GM10266 (cell line): ENCODE results near the gene STON2.

Source experiments
- DNase-seq: peaks from one replicate; pipeline ENCODE4 v3.0.0; 2012; ENCODE audit errors: extremely low spot score
- TF ChIP-seq, protein P1 (sequence below): IDR thresholded peaks from 2 replicates; pipeline ENCODE4 v1.5.1; 2012; ENCODE audit warnings: mild to moderate bottlenecking, low read depth; ENCODE audit not compliant: control insufficient read depth, insufficient read depth; ENCODE audit errors: missing control alignments

The STON2 gene

DNA sequence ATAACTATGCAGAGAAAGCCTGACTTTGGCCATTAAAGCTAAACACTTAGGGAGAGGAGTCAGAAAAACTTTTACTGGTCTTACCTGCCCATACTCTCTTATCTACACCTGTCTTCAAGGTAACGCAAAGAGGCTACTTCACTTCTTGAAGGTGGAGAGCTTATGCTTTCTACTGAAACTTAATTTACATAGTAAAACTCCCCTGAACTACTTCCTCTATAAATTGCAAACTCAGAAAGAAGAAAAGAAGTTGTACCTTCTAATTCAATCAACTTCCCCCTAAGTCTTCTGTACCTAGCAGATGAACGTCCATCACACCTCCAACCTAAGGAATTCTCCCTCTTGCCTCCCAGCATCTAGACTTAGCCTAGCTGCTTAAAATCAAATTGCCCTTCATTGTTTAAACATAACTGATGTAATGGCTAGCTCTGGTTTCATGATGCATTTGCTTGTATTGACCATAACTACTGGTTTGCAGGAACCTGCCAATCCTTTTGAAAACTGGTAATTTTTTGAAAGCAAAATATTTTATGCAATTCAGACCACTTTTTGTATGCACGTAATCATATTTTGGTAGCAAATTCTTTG is 87.7 kb downstream of the STON2 start:
- TF ChIP-seq, protein P1, sequence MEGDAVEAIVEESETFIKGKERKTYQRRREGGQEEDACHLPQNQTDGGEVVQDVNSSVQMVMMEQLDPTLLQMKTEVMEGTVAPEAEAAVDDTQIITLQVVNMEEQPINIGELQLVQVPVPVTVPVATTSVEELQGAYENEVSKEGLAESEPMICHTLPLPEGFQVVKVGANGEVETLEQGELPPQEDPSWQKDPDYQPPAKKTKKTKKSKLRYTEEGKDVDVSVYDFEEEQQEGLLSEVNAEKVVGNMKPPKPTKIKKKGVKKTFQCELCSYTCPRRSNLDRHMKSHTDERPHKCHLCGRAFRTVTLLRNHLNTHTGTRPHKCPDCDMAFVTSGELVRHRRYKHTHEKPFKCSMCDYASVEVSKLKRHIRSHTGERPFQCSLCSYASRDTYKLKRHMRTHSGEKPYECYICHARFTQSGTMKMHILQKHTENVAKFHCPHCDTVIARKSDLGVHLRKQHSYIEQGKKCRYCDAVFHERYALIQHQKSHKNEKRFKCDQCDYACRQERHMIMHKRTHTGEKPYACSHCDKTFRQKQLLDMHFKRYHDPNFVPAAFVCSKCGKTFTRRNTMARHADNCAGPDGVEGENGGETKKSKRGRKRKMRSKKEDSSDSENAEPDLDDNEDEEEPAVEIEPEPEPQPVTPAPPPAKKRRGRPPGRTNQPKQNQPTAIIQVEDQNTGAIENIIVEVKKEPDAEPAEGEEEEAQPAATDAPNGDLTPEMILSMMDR: no peak

DNA sequence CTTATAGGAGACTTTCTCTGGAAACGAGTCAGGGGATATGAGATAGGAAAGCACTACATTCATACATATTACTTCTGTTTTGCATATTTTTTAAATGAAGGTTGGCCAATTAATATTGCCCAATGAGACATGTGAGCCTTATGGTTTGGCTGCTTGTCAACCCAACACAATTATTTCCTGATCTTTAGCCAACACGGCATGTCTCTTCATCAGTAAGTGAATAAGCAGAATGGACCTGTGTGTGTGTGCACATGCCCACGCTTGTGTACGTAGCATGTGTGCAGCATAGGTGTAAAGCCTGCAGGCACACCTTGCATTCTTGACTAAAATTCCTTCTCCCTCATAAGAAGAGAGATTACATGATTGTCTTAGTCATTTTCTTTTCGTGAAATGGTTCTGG is 88.3 kb downstream of the STON2 start:
- TF ChIP-seq, protein P1: no peak
- no peak for DNase-seq

More for the DNA sequence above, 87.7 kb downstream of the STON2 start:
- no peak for DNase-seq

DNA sequence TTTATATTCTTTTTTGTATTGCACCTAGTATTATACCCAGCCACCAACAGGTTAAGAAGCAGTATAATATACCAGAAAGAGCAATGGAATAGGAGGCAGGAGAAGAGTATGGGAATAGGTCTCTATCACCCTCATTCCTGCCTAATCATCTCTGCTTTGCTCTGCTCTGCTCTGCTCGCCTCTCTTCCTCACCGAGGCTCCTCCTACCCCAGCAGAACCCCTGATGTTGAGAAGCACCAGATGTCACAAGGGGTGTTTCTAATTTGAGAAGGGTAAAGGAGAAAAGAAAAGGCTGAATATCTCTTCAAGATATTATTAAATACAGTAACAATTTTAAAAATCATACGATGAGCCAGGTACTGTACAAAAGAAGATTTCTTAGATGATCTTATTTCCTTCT is 89.0 kb downstream of the STON2 start:
- TF ChIP-seq, protein P1: no peak
- DNase-seq: no peak

DNA sequence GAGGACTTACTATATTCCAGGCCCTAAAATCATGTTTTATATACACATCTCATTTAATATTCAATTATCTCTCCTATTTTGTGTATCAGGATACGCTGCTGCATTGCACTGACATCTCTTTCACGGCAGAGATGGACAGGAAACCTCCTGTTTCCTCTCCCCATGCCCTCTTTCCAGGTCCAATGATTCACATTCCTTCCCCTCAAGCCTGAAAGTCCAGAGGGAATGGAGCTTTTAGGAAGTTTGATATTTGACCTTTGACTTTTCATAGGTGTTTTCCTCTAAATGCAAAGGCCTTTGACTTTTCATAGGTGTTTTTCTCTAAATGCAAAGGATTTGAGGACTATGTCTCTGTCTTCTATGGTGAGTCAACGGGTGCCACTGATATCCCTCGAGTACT is 89.5 kb downstream of the STON2 start:
- DNase-seq: no peak
- TF ChIP-seq, protein P1: no peak

DNA sequence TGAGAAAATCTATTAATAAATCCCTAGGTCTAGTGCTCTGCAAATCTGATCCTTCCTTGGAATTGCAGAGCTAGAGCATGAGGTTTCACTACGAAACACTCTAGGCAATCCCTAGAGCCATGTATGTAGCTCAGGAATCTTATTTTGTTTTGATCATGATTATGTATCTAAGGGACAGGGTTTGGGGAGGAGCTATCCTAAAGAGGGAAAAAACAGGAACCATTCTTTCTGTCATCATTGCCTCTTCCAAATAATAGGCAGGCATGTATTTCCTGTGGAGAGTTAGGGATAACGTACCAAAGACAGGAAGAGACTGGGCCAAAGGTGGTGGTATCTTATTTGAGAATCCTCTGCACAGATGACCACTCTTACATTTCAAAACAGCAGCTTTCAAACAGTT is 90.6 kb downstream of the STON2 start:
- TF ChIP-seq, protein P1: no peak
- no peak for DNase-seq

DNA sequence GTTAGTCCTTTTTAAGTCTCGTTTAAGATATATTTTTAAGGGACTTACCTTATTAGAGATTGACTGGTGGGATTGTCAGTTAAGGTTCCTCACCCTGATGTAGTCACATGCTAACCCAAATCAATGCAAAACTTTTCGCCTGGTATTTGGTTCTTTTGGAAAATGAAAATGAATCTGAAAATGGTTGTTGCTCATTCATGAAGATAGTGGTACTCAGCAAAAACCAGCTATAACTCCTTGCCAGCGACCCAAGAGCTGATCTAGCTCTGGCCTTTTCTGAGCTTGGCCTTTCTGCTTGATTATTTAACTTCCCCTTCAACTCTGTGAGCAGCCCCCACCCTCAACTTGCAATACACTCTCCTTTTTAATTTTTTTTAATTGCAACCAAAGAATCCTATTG is 94.4 kb downstream of the STON2 start:
- TF ChIP-seq, protein P1: no peak
- no peak for DNase-seq

DNA sequence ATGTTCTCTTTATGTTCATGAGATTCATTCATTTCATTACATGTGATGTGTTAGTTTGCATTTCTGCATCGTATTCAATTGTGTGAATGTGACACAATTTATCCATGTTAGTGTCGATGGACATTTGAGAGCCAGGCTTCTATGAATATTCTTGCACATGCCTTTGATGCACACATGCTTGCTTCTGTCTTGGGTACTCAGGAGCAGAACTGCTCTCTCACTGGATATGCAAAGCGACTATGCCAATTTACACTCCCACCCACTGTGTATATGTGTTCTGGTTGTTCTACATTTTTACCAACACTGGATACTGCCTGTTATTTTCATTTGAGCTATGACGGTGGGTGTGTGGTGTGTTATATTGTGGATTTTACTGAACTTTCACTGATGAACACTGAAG is 95.1 kb downstream of the STON2 start:
- TF ChIP-seq, protein P1: no peak
- DNase-seq: no peak
